Smooth muscle cell (in vitro differentiated cells): ENCODE results near the gene LPAR3. TPM values are rescaled to one million over a fixed set of nuclear protein-coding genes. Genes with fewer than 3 reads are reported as not detected.
A peak's percentile ranks its signal among the peaks of the same experiment; 100 is the strongest.
"Not testable (repeated sequence)": the region's sequence is repeated elsewhere in the genome, so short reads cannot be mapped to it uniquely, and the experiment has no call there.

ENCODE experiments used
- DNase-seq: peaks from one replicate; lab custom pipeline; 2025; ENCODE audit not compliant: unreplicated experiment; lab: John Stamatoyannopoulos, UW
- H2AFZ ChIP-seq: fragments of 200-600 bp; sonication (generic); 2 replicates; pipeline ENCODE4 v1.6.0; 2016; ENCODE audit warnings: antibody characterized with exemption, low read depth, mild to moderate bottlenecking
- H3F3A ChIP-seq: fragments of 200-600 bp; sonication (generic); 2 replicates; pipeline ENCODE4 v1.6.0; 2017; ENCODE audit warnings: antibody characterized with exemption, low read depth
- H3K27ac ChIP-seq: fragments of 200-600 bp; sonication (generic); 2 replicates; pipeline ENCODE4 v1.5.1; 2016; ENCODE audit warnings: low read depth, mild to moderate bottlenecking
- H3K27me3 ChIP-seq: fragments of 200-600 bp; sonication (generic); 2 replicates; pipeline ENCODE4 v1.6.1; 2016; ENCODE audit warnings: low read depth, mild to moderate bottlenecking
- H3K36me3 ChIP-seq: fragments of 200-600 bp; sonication (generic); 2 replicates; pipeline ENCODE4 v1.5.1; 2016; ENCODE audit warnings: low read depth
- H3K4me1 ChIP-seq: fragments of 200-600 bp; sonication (generic); 2 replicates; pipeline ENCODE4 v1.5.1; 2016; ENCODE audit warnings: low read depth
- H3K4me2 ChIP-seq: fragments of 200-600 bp; sonication (generic); 2 replicates; pipeline ENCODE4 v1.6.0; 2016; ENCODE audit warnings: mild to moderate bottlenecking
- H3K4me3 ChIP-seq: fragments of 200-600 bp; sonication (generic); 2 replicates; pipeline ENCODE4 v1.5.1; 2016; ENCODE audit warnings: mild to moderate bottlenecking
- H3K79me2 ChIP-seq: fragments of 200-600 bp; sonication (generic); 2 replicates; pipeline ENCODE4 v1.6.0; 2016; ENCODE audit warnings: low read depth, mild to moderate bottlenecking
- H3K9ac ChIP-seq: fragments of 200-600 bp; sonication (generic); 2 replicates; pipeline ENCODE4 v1.6.0; 2016; ENCODE audit warnings: low read depth
- H3K9me3 ChIP-seq: fragments of 200-600 bp; sonication (generic); replicated peaks from 2 replicates; pipeline ENCODE4 v1.5.1; 2016; ENCODE audit warnings: low read depth
- H4K20me1 ChIP-seq: fragments of 200-600 bp; sonication (generic); 2 replicates; pipeline ENCODE4 v1.6.0; 2016; ENCODE audit warnings: low read depth
- CTCF ChIP-seq: fragments of 200-600 bp; sonication (generic); IDR thresholded peaks from 2 replicates; pipeline ENCODE4 v1.5.1; 2017; ENCODE audit warnings: borderline replicate concordance, mild to moderate bottlenecking, antibody characterized with exemption; ENCODE audit not compliant: insufficient read depth, poor library complexity, severe bottlenecking
- WGBS: methylation state at CpG from one replicate; pipeline ENCODE4 v1.1.7; 2016; ENCODE audit warnings: low lambda C conversion rate; 5-methylcytosine and 5-hydroxymethylcytosine counted together
- polyA plus RNA-seq: library from polyadenylated mRNA; unstranded; fragments of >200 nt; fragmentation: Nextera tagmentation; extraction: Ambion mirVana; gene quantifications from 2 replicates; pipeline ENCODE4 v1.2.1, GENCODE V29; 2016
- total RNA-seq: library from RNA; depleted of rRNA; stranded (reverse); fragments of >200 nt; gene quantifications from 2 replicates; pipeline ENCODE4 v1.2.3, GENCODE V29; 2014

Gene LPAR3
- total and polyA plus RNA-seq, 2 experiments from 2014 or later = 0.78 to 0.94 TPM

DNA sequence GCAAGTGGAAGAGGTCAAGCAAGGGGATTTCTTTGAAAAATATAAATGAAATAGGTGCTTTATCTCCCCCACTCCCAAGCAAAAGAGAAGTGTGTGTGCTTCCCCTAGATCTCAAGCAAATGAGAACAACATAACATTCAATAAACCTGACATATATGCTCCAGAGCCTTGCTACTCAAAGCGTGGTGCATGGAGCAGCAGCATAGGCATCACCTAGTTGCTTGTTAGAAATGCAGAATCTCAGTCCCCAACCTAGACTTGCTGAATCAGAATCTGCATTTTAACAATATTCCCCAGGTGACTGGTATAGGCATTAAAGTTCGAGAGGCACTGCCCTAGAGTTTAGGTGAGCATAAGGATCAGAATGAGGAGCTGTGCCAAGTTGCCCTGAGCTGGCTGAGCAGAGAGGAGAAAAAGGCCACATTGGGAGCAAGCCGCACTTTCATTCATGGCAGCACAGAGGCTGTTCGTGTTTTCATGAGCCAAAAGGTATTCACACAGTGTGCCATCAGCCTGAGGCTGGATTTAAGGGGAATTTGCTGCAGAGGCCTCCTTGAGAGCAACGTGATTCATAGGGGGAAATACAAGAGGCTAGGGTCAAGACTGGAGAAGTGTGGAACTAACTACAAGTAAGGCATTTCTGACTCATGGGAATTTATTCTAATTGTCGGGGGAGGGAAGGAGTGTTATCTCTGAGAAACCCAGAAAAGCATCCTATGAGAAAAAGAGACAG is 14.3 kb upstream of the LPAR3 start:
- H3K4me2 ChIP-seq = peak overlapping the region; percentile 65
- H3K9me3 ChIP-seq = no peaks in the 10 kb centered on the region
- no peak overlapping the region for H3K4me3 ChIP-seq
- no peaks in the 10 kb centered on the region for H3K4me1 ChIP-seq
- H3K27me3 ChIP-seq = peaks cover 8% of the 10 kb centered on the region
- H3F3A ChIP-seq = peaks cover 5% of the 10 kb centered on the region
- no peaks in the 10 kb centered on the region for H3K36me3 ChIP-seq
- peak overlapping the region; percentile 46 for H3K27ac ChIP-seq
- no peak for DNase-seq
- no peaks in the 10 kb centered on the region for H3K79me2 ChIP-seq
- TF ChIP-seq CTCF = no peak
- H4K20me1 ChIP-seq = no peaks in the 10 kb centered on the region
- H2AFZ ChIP-seq = no peak overlapping the region
- 41% methylated on average over 6 of the region's 6 CpGs for WGBS
- no peak overlapping the region for H3K9ac ChIP-seq

GRCh38 chr1:84902727-84903126 is 9.7 kb upstream of the LPAR3 start:
- H3K79me2 ChIP-seq, H3K4me3 ChIP-seq, H3K9me3 ChIP-seq, H3K9ac ChIP-seq, H3K4me2 ChIP-seq, H3F3A ChIP-seq, H4K20me1 ChIP-seq, H3K4me1 ChIP-seq, DNase-seq, H3K27me3 ChIP-seq, H3K36me3 ChIP-seq, H3K27ac ChIP-seq, H2AFZ ChIP-seq: not testable (repeated sequence)
- 83% methylated on average over 7 of the region's 7 CpGs for WGBS

GRCh38 chr1:84899969-84900368 is 7.0 kb upstream of the LPAR3 start:
- Histone ChIP-seq H3K9ac (no peak overlapping the region), H3K27ac (no peak overlapping the region), H3K79me2 (no peaks in the 10 kb centered on the region), H3F3A (no peaks in the 10 kb centered on the region), H3K27me3 (peaks cover 30% of the 10 kb centered on the region), H3K9me3 (no peaks in the 10 kb centered on the region), H3K4me2 (no peak overlapping the region), H3K4me1 (no peaks in the 10 kb centered on the region), H2AFZ (no peak overlapping the region), H3K4me3 (no peak overlapping the region), H4K20me1 (no peaks in the 10 kb centered on the region), H3K36me3 (no peaks in the 10 kb centered on the region)
- no peak for TF ChIP-seq CTCF
- no peak for DNase-seq
- WGBS = 88% methylated on average over 1 of the region's 1 CpG

GRCh38 chr1:84896279-84896678 is 3.3 kb upstream of the LPAR3 start:
- peaks cover 67% of the 10 kb centered on the region for H3K27me3 ChIP-seq
- H3K27ac ChIP-seq = no peak overlapping the region
- DNase-seq = no peak
- TF ChIP-seq CTCF = no peak
- no peaks in the 10 kb centered on the region for H3F3A ChIP-seq
- H3K4me1 ChIP-seq = peaks cover 5% of the 10 kb centered on the region
- H3K79me2 ChIP-seq = no peaks in the 10 kb centered on the region
- H4K20me1 ChIP-seq = no peaks in the 10 kb centered on the region
- no peak overlapping the region for H3K4me3 ChIP-seq
- 78% methylated on average over 2 of the region's 2 CpGs for WGBS
- no peaks in the 10 kb centered on the region for H3K9me3 ChIP-seq
- no peaks in the 10 kb centered on the region for H3K36me3 ChIP-seq
- H2AFZ ChIP-seq = no peak overlapping the region
- no peak overlapping the region for H3K4me2 ChIP-seq
- H3K9ac ChIP-seq = no peak overlapping the region
